H1 (cell line): Measurements from ENCODE around the gene PIGU. TPM values are rescaled to one million over a fixed set of nuclear protein-coding genes. Genes with fewer than 3 reads are reported as not detected.

Experiments used
- CTCF ChIA-PET: fragments of 300-600 bp; sonication (Branson Sonifier 250); formaldehyde crosslinking; loops from one replicate; lab custom pipeline; 2021; ENCODE audit not compliant: partially characterized antibody; lab: Charles Lee
- POLR2A ChIA-PET: fragments of 300-600 bp; sonication (Branson Sonifier 250); formaldehyde crosslinking; loops from one replicate; lab custom pipeline; 2021; ENCODE audit warnings: inconsistent platforms; ENCODE audit not compliant: partially characterized antibody; lab: Charles Lee
- DNase-seq, 2 experiments: peaks; one replicate each; pipeline versions ENCODE4 v3.0.0 to v3.0.0-alpha.2; 2010 to 2022; ENCODE audit warnings: low spot score in 2 of 2, low read depth in 1 of 2, mixed read lengths in 1 of 2
- FAIRE-seq: peaks from 2 replicates; lab custom pipeline; 2011; peaks lifted over from hg19 to GRCh38; lab: Jason Lieb, UNC
- H2AFZ ChIP-seq: 2 replicates; pipeline ENCODE4 v1.8.1; 2012; ENCODE audit warnings: low read length, inconsistent platforms
- H2AK5ac ChIP-seq: 2 replicates; pipeline ENCODE4 v1.6.1; 2013; ENCODE audit warnings: low read depth, low read length
- H2BK120ac ChIP-seq: replicated peaks from 2 replicates; pipeline ENCODE3; 2013; ENCODE audit warnings: low read depth, low read length, inconsistent platforms
- H2BK12ac ChIP-seq: 2 replicates; pipeline ENCODE4 v1.6.1; 2013; ENCODE audit warnings: low read depth, low read length
- H2BK15ac ChIP-seq: 2 replicates; pipeline ENCODE4 v1.6.1; 2013; ENCODE audit warnings: low read length
- H2BK20ac ChIP-seq: 2 replicates; pipeline ENCODE4 v1.6.1; 2013; ENCODE audit warnings: low read length
- H2BK5ac ChIP-seq: 2 replicates; pipeline ENCODE4 v1.6.1; 2013; ENCODE audit warnings: low read depth, low read length
- H3K14ac ChIP-seq: 2 replicates; pipeline ENCODE4 v1.6.1; 2013; ENCODE audit warnings: inconsistent platforms; ENCODE audit not compliant: insufficient read length
- H3K18ac ChIP-seq: 2 replicates; pipeline ENCODE4 v1.6.1; 2013; ENCODE audit warnings: low read length; ENCODE audit errors: extremely low read depth
- H3K23ac ChIP-seq: 2 replicates; pipeline ENCODE4 v1.6.1; 2013; ENCODE audit warnings: inconsistent platforms; ENCODE audit not compliant: insufficient read length
- H3K23me2 ChIP-seq: 2 replicates; pipeline ENCODE4 v1.6.1; 2013; ENCODE audit warnings: low read depth, low read length
- H3K27ac ChIP-seq: 2 replicates; pipeline ENCODE4 v1.6.1; 2011; ENCODE audit warnings: low read depth, low read length, inconsistent platforms
- H3K27me3 ChIP-seq, 4 experiments: replicated peaks in 1 of 4; 1 replicate in 1 of 4; 2 replicates in 3 of 4; pipeline versions ENCODE4 v1.6.1 to v1.8.1; 2011 to 2013; ENCODE audit warnings: low read length in 3 of 4, mild to moderate bottlenecking in 3 of 4, inconsistent platforms in 2 of 4, mixed read lengths in 2 of 4, moderate library complexity in 1 of 4; ENCODE audit not compliant: control insufficient read depth in 3 of 4, insufficient read depth in 3 of 4; ENCODE audit errors: extremely low read depth in 1 of 4
- H3K36me3 ChIP-seq, 4 experiments: 2 replicates each; pipeline versions ENCODE4 v1.6.1 to v1.8.1; 2011 to 2013; ENCODE audit warnings: mild to moderate bottlenecking in 4 of 4, low read length in 3 of 4, moderate library complexity in 2 of 4, control low read depth in 1 of 4, inconsistent platforms in 1 of 4; ENCODE audit not compliant: insufficient read depth in 4 of 4, control insufficient read depth in 2 of 4
- H3K4ac ChIP-seq: replicated peaks from 2 replicates; pipeline ENCODE3; 2013; ENCODE audit warnings: low read length, low read depth, mixed read lengths, inconsistent platforms; ENCODE audit not compliant: insufficient read length
- H3K4me1 ChIP-seq, 4 experiments: replicated peaks in 1 of 4; 1 replicate in 1 of 4; 2 replicates in 3 of 4; pipeline versions ENCODE4 v1.6.1 to v1.8.1; 2011 to 2013; ENCODE audit warnings: low read length in 3 of 4, inconsistent platforms in 2 of 4, mixed read lengths in 1 of 4; ENCODE audit not compliant: insufficient read depth in 4 of 4, control insufficient read depth in 3 of 4
- H3K4me2 ChIP-seq, 2 experiments: 2 replicates each; pipeline versions ENCODE4 v1.6.1 to v1.8.1; 2011 to 2013; ENCODE audit warnings: low read depth in 2 of 2, low read length in 2 of 2, control low read depth in 1 of 2, inconsistent platforms in 1 of 2, mild to moderate bottlenecking in 1 of 2; ENCODE audit not compliant: insufficient read depth in 1 of 2
- H3K4me3 ChIP-seq, 4 experiments: fragments of 200-600, 300-600 bp in 1 of 4; sonication (generic), shearing (Covaris generic), sonication (Bioruptor Twin) in 1 of 4; 2 replicates each; pipeline versions ENCODE4 v1.5.1 to v1.8.1; 2011 to 2016; ENCODE audit warnings: low read length in 4 of 4, low read depth in 3 of 4, control low read depth in 2 of 4, inconsistent platforms in 2 of 4, mild to moderate bottlenecking in 2 of 4, mixed read lengths in 1 of 4, moderate library complexity in 1 of 4; ENCODE audit not compliant: insufficient read depth in 2 of 4; ENCODE audit errors: extremely low read depth in 1 of 4
- H3K56ac ChIP-seq: replicated peaks from 2 replicates; pipeline ENCODE3; 2013; ENCODE audit warnings: low read depth, mild to moderate bottlenecking, mixed read lengths, low read length, inconsistent platforms; ENCODE audit not compliant: insufficient read length
- H3K79me1 ChIP-seq: 2 replicates; pipeline ENCODE4 v1.6.1; 2013; ENCODE audit warnings: low read depth, low read length, control low read depth
- H3K79me2 ChIP-seq, 2 experiments: 2 replicates each; pipeline versions ENCODE4 v1.6.1 to v1.8.1; 2012 to 2013; ENCODE audit warnings: low read length in 2 of 2, mild to moderate bottlenecking in 2 of 2, inconsistent platforms in 1 of 2; ENCODE audit not compliant: insufficient read depth in 2 of 2, control insufficient read depth in 1 of 2
- H3K9ac ChIP-seq, 4 experiments: replicated peaks in 1 of 4; 1 replicate in 1 of 4; 2 replicates in 3 of 4; pipeline versions ENCODE4 v1.6.1 to v1.8.1; 2011 to 2013; ENCODE audit warnings: low read depth in 3 of 4, low read length in 3 of 4, control low read depth in 2 of 4, mild to moderate bottlenecking in 2 of 4, moderate library complexity in 2 of 4, inconsistent platforms in 1 of 4; ENCODE audit errors: extremely low read depth in 1 of 4
- H3K9me3 ChIP-seq, 2 experiments: 2 replicates each; pipeline versions ENCODE4 v1.6.1 to v1.8.1; 2012 to 2013; ENCODE audit warnings: mild to moderate bottlenecking in 2 of 2, moderate library complexity in 2 of 2, control low read depth in 1 of 2, inconsistent platforms in 1 of 2, low read depth in 1 of 2, low read length in 1 of 2, mixed read lengths in 1 of 2; ENCODE audit not compliant: insufficient read depth in 2 of 2
- H4K20me1 ChIP-seq, 2 experiments: replicated peaks in 1 of 2; 2 replicates each; pipeline versions ENCODE3 to v1.8.1; 2011 to 2013; ENCODE audit warnings: inconsistent platforms in 2 of 2, low read length in 2 of 2, mild to moderate bottlenecking in 1 of 2; ENCODE audit not compliant: insufficient read depth in 2 of 2, control insufficient read depth in 1 of 2
- H4K5ac ChIP-seq: 2 replicates; pipeline ENCODE4 v1.6.1; 2013; ENCODE audit warnings: low read length, low read depth, mixed read lengths, inconsistent platforms; ENCODE audit not compliant: insufficient read length
- H4K8ac ChIP-seq: 2 replicates; pipeline ENCODE4 v1.8.0; 2013; ENCODE audit warnings: mild to moderate bottlenecking, moderate library complexity, low read length, inconsistent platforms; ENCODE audit not compliant: insufficient read depth; ENCODE audit errors: extremely low read depth
- H4K91ac ChIP-seq: replicated peaks from 2 replicates; pipeline ENCODE3; 2013; ENCODE audit warnings: low read length, mixed read lengths, inconsistent platforms; ENCODE audit not compliant: insufficient read length
- CBX5 ChIP-seq: fragments of 300-800, 300-1000 bp; sonication (generic); IDR thresholded peaks from 2 replicates; pipeline ENCODE4 v1.7.1; 2016; ENCODE audit warnings: antibody characterized with exemption, low read length, low read depth
- CEBPB ChIP-seq: IDR thresholded peaks from 2 replicates; pipeline ENCODE4 v1.6.1; 2012; ENCODE audit warnings: low read depth, low read length
- CTBP2 ChIP-seq: IDR thresholded peaks from 2 replicates; pipeline ENCODE4 v1.7.0; 2011; ENCODE audit warnings: borderline replicate concordance, mild to moderate bottlenecking, moderate library complexity, mixed read lengths, low read length; ENCODE audit not compliant: insufficient read depth, insufficient read length
- EZH2 ChIP-seq: fragments of 200-600 bp; sonication (generic); IDR thresholded peaks from 2 replicates; pipeline ENCODE4 v1.7.1; 2012; ENCODE audit warnings: low read depth, mild to moderate bottlenecking, moderate library complexity, low read length, inconsistent platforms; ENCODE audit not compliant: severe bottlenecking
- HDAC2 ChIP-seq, 2 experiments: fragments of 300-600 bp in 1 of 2; sonication (generic) in 1 of 2; IDR thresholded peaks; 2 replicates each; pipeline ENCODE4 v1.6.1; 2011 to 2012; ENCODE audit warnings: low read depth in 2 of 2, low read length in 2 of 2, mild to moderate bottlenecking in 2 of 2, moderate library complexity in 2 of 2, borderline replicate concordance in 1 of 2, inconsistent platforms in 1 of 2
- HDAC6 ChIP-seq: IDR thresholded peaks from one replicate; pipeline ENCODE4 v1.7.1; 2012; ENCODE audit warnings: low read depth, mild to moderate bottlenecking, inconsistent platforms, low read length, moderate library complexity
- NRF1 ChIP-seq: IDR thresholded peaks from 2 replicates; pipeline ENCODE4 v1.6.1; 2011; ENCODE audit warnings: mild to moderate bottlenecking, low read depth, low read length, improper control_type of control experiment
- SP2 ChIP-seq: IDR thresholded peaks from 2 replicates; pipeline ENCODE4 v1.6.1; 2012; ENCODE audit warnings: mild to moderate bottlenecking, low read length, inconsistent platforms
- SP4 ChIP-seq: IDR thresholded peaks from 2 replicates; pipeline ENCODE4 v1.6.1; 2012; ENCODE audit warnings: low read length, inconsistent platforms
- TAF1 ChIP-seq: IDR thresholded peaks from 2 replicates; pipeline ENCODE4 v1.6.1; 2011; ENCODE audit warnings: mild to moderate bottlenecking, low read depth, low read length
- WGBS, 2 experiments: shearing (Covaris generic) in 1 of 2; methylation state at CpG; one replicate each; pipeline versions ENCODE4 v1.1.6 to v1.1.7; 2013 to 2015; ENCODE audit warnings: low lambda C conversion rate in 2 of 2, mixed read lengths in 2 of 2, inconsistent platforms in 1 of 2, low coverage in 1 of 2, missing lambda C conversion rate in 1 of 2; ENCODE audit not compliant: insufficient replicate concordance in 2 of 2, insufficient coverage in 1 of 2, insufficient read length in 1 of 2; ENCODE audit errors: extremely low coverage in 1 of 2, missing lambda C conversion rate in 1 of 2; 5-methylcytosine and 5-hydroxymethylcytosine counted together
- polyA plus RNA-seq, 7 experiments: library from polyadenylated mRNA; depleted of rRNA in 3 of 7; stranded (reverse) in 5 of 7; unstranded in 2 of 7; fragments of >200 nt in 5 of 7; fragments of 200-250 nt in 2 of 7; gene quantifications; 1 replicate in 5 of 7; 2 replicates in 1 of 7; 4 replicates in 1 of 7; pipeline versions ENCODE4 v1.2.1 to v1.2.3, GENCODE V29; 2011 to 2013; ENCODE audit warnings: missing spikeins in 2 of 7, mixed read lengths in 2 of 7
- total RNA-seq: library from RNA; stranded (reverse); fragmentation: NEBNext Ultra II Directional; extraction: Animal tissue kit (Norgen Biotek cat#: 25700); gene quantifications from 2 replicates; pipeline ENCODE4 v1.2.1, GENCODE V29; 2021

The PIGU gene
- total and polyA plus RNA-seq, 2 of the 8 experiments (the other 6 are each of a cell fraction or from before 2014, with no cell fraction given): 28.3 to 117 TPM

- H4K20me1 ChIP-seq: peaks cover 2 to 3% of the 10 kb centered on the region in 2 experiments
- H2AK5ac ChIP-seq: no peak overlapping the region
- H3K9ac ChIP-seq: no peak overlapping the region
- H3K4ac ChIP-seq: no peak overlapping the region
- H2BK12ac ChIP-seq: no peak overlapping the region
- H2BK120ac ChIP-seq: no peak overlapping the region
- no peaks in the 10 kb centered on the region for H3K9me3 ChIP-seq
- peaks cover 5% of the 10 kb centered on the region; the same call in 1 of the 2 replicates for H3K23me2 ChIP-seq
- H3K27me3 ChIP-seq: no peaks in the 10 kb centered on the region
- H2BK20ac ChIP-seq: no peak overlapping the region
- FAIRE-seq (no peak), DNase-seq (no peak)
- ChIA-PET CTCF (interaction anchor here (1.4 to 3.8 kb wide), 3 partner anchors 9 to 227 kb away, joined by 3 to 18 read pairs (median 10); no protein-coding TSS in a partner anchor), POLR2A (interaction anchor here (1.2 kb wide), 1 partner anchor 27 kb away, joined by 3 read pairs; no protein-coding TSS in a partner anchor)
- H3K36me3 ChIP-seq: peaks cover 2 to 10% (median 5%) of the 10 kb centered on the region in 4 experiments; a peak in 4 of 8 replicates
- no peak overlapping the region for H3K4me2 ChIP-seq
- no peak overlapping the region for H3K23ac ChIP-seq
- H3K18ac ChIP-seq: no peak overlapping the region
- peaks cover 0 to 8% (median 2%) of the 10 kb centered on the region in 4 experiments; a peak in 3 of 7 replicates for H3K4me1 ChIP-seq
- no peak overlapping the region for H4K5ac ChIP-seq
- H2AFZ ChIP-seq: no peak overlapping the region
- H3K4me3 ChIP-seq: no peak overlapping the region
- H2BK5ac ChIP-seq: no peak overlapping the region
- no peak overlapping the region for H3K56ac ChIP-seq
- H3K79me2 ChIP-seq: no peaks in the 10 kb centered on the region
- 94% methylated on average over 6 of the region's 6 CpGs; no CpG with 5 or more reads in 1 of the 2 experiments for WGBS, 2 experiments
- no peak overlapping the region for H3K14ac ChIP-seq
- H2BK15ac ChIP-seq: no peak overlapping the region
- no peaks in the 10 kb centered on the region for H3K79me1 ChIP-seq
- TF ChIP-seq CBX5 (no peak), CEBPB (no peak), NRF1 (no peak), EZH2 (no peak), HDAC2 (IDR thresholded peaks at IDR 0.05; ENCODE audit: borderline replicate concordance in 1 of 2, low read depth in 2 of 2, low read length in 2 of 2) (no peak), TAF1 (no peak), SP2 (no peak), CTBP2 (no peak), HDAC6 (no peak), SP4 (no peak)
- H3K27ac ChIP-seq: no peak overlapping the region
- H4K8ac ChIP-seq: no peak overlapping the region
- no peak overlapping the region for H4K91ac ChIP-seq
Observed at GRCh38 chr20:34542439-34542838, 134.5 kb downstream of the PIGU start.
